MCF 10A (cell line): ENCODE measurements around the gene CASP4. TPM values are rescaled to one million over a fixed set of nuclear protein-coding genes. Genes with fewer than 3 reads are reported as not detected.

ENCODE experiments used
- BruUV-seq: library from RNA; stranded (reverse); fragments of 400-500 nt; replicated peaks from 2 replicates; lab custom pipeline; 2021; lab: Mats Ljungman, UMichigan
- CTCF ChIA-PET: fragments of 300-600 bp; sonication (Branson Sonifier 250); formaldehyde crosslinking; extraction: SDS; loops from one replicate; lab custom pipeline; 2021; ENCODE audit warnings: antibody characterized with exemption, inconsistent platforms; lab: Yijun Ruan, JAX
- POLR2A ChIA-PET: fragments of 300-600, 350-650 bp; sonication (Branson Sonifier 250); formaldehyde crosslinking; extraction: SDS; loops from one replicate; lab custom pipeline; 2020; ENCODE audit warnings: antibody characterized with exemption, inconsistent platforms; lab: Yijun Ruan, JAX
- DNase-seq: peaks from one replicate; pipeline ENCODE4 v3.0.0-alpha.2; 2018; ENCODE audit not compliant: unreplicated experiment
- H3K27ac Mint-ChIP-seq: one replicate; pipeline ENCODE4 v1.8.0; 2022; ENCODE audit warnings: mild to moderate bottlenecking, low read depth, mixed read lengths; ENCODE audit not compliant: unreplicated experiment
- H3K27me3 Mint-ChIP-seq: one replicate; pipeline ENCODE4 v1.8.0; 2022; ENCODE audit warnings: mixed read lengths; ENCODE audit not compliant: insufficient read depth, unreplicated experiment
- H3K36me3 Mint-ChIP-seq: one replicate; pipeline ENCODE4 v1.8.0; 2022; ENCODE audit warnings: mild to moderate bottlenecking, moderate library complexity, mixed read lengths; ENCODE audit not compliant: insufficient read depth, unreplicated experiment
- H3K4me1 Mint-ChIP-seq: one replicate; pipeline ENCODE4 v1.8.0; 2022; ENCODE audit warnings: mixed read lengths; ENCODE audit not compliant: insufficient read depth, unreplicated experiment
- H3K4me3 Mint-ChIP-seq: one replicate; pipeline ENCODE4 v1.8.0; 2022; ENCODE audit warnings: mild to moderate bottlenecking, moderate library complexity, mixed read lengths; ENCODE audit not compliant: unreplicated experiment
- H3K9me3 Mint-ChIP-seq: one replicate; pipeline ENCODE4 v1.8.0; 2022; ENCODE audit warnings: mixed read lengths; ENCODE audit not compliant: unreplicated experiment
- intact Hi-C: fragments of 100-400 bp; cut with micrococcal nuclease; formaldehyde crosslinking; loops from 2 replicates; pipeline ENCODE4 v1.14.1; 2022
- total RNA-seq: library from RNA; stranded (reverse); gene quantifications from 2 replicates; pipeline ENCODE4 v1.2.3, GENCODE V29; 2022
- TF ChIP-seq, protein P1 (sequence below): fragments of 200-600 bp; IDR thresholded peaks from one replicate; pipeline ENCODE4 v1.8.0; 2022; ENCODE audit warnings: antibody characterized with exemption, mild to moderate bottlenecking; ENCODE audit not compliant: unreplicated experiment

CASP4 gene
- total RNA-seq, 1 experiment from 2014 or later, result 93.6 TPM

DNA sequence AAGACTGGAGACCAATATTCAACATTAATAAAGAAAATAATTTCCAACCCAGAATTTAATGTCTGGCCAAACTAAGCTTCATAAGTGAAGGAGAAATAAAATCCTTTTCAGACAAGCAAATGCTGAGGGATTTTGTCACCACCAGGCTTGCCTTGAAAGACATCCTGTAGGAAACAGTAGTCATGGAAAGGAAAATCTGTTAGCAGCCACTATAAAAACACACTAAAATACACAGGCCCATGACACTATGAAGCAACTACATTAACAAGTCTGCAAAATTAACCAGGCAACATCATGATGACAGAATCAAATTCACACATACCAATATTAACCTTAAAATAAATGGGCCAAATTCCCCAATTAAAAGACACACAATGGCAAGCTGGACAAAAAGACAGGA is 2.4 kb upstream of the CASP4 start:
- no peak for DNase-seq
- Mint-ChIP-seq H3K27ac (no peak overlapping the region), H3K4me1 (peaks cover 15% of the 10 kb centered on the region), H3K27me3 (no peaks in the 10 kb centered on the region), H3K4me3 (no peak overlapping the region), H3K9me3 (peaks cover 7% of the 10 kb centered on the region), H3K36me3 (peaks cover 6% of the 10 kb centered on the region)
- no TSS peak for BruUV-seq
- POLR2A ChIA-PET, result interaction anchor here (0.7 to 0.9 kb wide), 2 partner anchors 131 to 829 kb away, joined by 3 read pairs; no protein-coding TSS in a partner anchor
- CTCF ChIA-PET, result no interaction called here
- TF ChIP-seq, protein P1, sequence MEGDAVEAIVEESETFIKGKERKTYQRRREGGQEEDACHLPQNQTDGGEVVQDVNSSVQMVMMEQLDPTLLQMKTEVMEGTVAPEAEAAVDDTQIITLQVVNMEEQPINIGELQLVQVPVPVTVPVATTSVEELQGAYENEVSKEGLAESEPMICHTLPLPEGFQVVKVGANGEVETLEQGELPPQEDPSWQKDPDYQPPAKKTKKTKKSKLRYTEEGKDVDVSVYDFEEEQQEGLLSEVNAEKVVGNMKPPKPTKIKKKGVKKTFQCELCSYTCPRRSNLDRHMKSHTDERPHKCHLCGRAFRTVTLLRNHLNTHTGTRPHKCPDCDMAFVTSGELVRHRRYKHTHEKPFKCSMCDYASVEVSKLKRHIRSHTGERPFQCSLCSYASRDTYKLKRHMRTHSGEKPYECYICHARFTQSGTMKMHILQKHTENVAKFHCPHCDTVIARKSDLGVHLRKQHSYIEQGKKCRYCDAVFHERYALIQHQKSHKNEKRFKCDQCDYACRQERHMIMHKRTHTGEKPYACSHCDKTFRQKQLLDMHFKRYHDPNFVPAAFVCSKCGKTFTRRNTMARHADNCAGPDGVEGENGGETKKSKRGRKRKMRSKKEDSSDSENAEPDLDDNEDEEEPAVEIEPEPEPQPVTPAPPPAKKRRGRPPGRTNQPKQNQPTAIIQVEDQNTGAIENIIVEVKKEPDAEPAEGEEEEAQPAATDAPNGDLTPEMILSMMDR, result no peak
- intact Hi-C loops, result no loop called here

DNA sequence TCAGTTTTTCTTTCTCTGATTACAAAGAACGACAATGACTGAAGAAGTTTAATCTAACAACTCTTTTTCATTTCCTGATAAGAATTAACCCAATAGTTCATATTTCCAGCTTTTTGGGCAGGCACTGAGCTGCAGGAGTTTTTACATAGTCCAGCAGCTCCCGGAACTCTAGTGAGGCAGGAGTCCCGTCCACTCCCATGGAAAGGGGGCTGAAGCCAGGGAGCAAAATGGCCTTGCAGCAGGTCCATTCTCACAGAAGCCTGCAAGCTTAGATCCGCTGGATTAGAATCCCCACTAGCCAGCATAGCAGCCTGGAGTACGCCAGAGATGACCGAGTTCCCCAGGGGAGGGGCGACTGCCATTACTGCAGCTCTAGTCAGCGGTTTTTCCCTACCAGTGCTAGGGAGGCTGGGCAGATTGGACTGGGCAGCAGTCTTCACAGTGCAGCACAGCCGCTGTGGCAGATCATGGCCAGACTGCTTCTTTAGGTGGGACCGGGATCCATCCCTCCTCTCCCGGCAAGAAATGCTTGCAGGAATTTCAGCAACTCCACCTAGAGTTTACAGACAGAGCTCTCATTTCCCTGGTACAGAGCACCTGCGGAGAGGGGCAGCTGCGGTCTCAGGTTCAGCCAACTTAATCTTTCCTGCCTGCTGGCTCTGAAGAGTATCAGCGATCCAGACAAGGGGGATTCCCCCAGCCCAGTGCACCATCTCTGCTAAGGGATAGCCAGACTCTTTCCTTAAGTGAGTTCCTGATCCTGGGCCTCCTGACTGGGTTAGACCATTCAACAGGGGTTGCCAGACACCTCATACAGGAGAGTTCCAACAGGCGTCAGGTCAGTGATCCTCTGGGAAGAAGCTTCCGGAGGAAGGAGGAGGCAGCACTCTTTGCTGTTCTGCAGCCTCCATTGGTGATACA is 742 bp upstream of the CASP4 start:
- H3K27me3 Mint-ChIP-seq, result no peaks in the 10 kb centered on the region
- CTCF ChIA-PET, result interaction anchor here (0.6 to 1.1 kb wide), 7 partner anchors 8 to 859 kb away, joined by 3 to 6 read pairs (median 3); no protein-coding TSS in a partner anchor
- peak overlapping the region; percentile 99 for H3K27ac Mint-ChIP-seq
- POLR2A ChIA-PET, result interaction anchor here (0.5 to 4.4 kb wide), 11 partner anchors 9 to 398 kb away, joined by 3 to 33 read pairs (median 5); partner anchors contain the start of gene CASP1
- DNase-seq, result no peak
- BruUV-seq, result no TSS peak
- H3K9me3 Mint-ChIP-seq, result peaks cover 7% of the 10 kb centered on the region
- TF ChIP-seq, protein P1, result no peak
- peaks cover 21% of the 10 kb centered on the region for H3K4me1 Mint-ChIP-seq
- intact Hi-C loops, result loop anchor here (2.0 kb wide), 1 partner anchor 78 kb away; no protein-coding TSS in a partner anchor
- peaks cover 19% of the 10 kb centered on the region for H3K36me3 Mint-ChIP-seq
- peak overlapping the region; percentile 85 for H3K4me3 Mint-ChIP-seq

DNA sequence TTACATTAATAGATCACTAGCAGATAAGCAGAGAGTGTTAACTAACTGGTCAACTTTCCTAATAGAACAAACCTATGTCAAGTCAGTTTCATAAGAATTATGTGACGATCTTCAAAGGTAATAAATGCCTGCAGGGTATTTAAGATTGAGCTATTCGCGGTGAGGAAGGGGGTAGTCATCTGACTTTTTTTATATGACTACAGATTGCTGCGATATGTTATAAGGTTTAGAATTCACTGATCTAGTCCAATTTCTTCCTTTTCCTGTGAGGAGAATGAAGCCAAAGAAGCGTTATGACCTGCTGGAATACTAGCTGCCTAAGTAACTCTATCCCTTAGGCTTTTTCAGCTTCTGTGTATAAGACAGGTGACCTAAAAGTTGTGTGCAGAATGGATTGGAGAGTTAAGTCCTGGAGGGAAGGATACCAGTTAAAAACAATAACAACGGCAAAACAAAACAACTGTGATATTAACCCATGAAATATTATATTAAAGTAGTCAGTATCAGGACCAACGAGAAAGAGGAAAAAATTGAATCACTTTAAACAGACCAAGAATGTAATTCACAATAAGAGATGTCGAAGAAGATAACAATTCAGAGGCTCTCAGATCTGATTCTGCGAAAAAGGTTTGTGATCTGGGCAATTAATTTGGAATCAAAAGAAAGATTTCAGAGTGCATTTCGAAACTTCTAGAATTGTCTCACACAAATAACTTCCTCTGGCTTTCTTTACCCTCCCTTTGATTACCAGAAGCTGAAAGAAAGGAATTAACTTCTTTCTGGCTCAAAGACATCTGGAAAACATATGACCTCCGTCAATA is 630 bp downstream of the CASP4 start:
- DNase-seq, result peak; percentile 34
- intact Hi-C loops, result loop anchor here (2.0 kb wide), 1 partner anchor 79 kb away; no protein-coding TSS in a partner anchor
- ChIA-PET CTCF (interaction anchor here (0.6 kb wide), 1 partner anchor 246 kb away, joined by 3 read pairs; no protein-coding TSS in a partner anchor), POLR2A (interaction anchor here (0.5 to 4.4 kb wide), 21 partner anchors 10 to 1123 kb away, joined by 3 to 33 read pairs (median 5); partner anchors contain the start of genes CARD16 and CASP1)
- BruUV-seq, result TSS peak; percentile 85
- H3K27me3 Mint-ChIP-seq, result no peaks in the 10 kb centered on the region
- TF ChIP-seq, protein P1, result no peak
- H3K36me3 Mint-ChIP-seq, result peaks cover 29% of the 10 kb centered on the region
- H3K4me1 Mint-ChIP-seq, result peaks cover 21% of the 10 kb centered on the region
- H3K9me3 Mint-ChIP-seq, result peaks cover 7% of the 10 kb centered on the region
- peak overlapping the region; percentile 99 for H3K27ac Mint-ChIP-seq
- H3K4me3 Mint-ChIP-seq, result peak overlapping the region; percentile 85
